ENCODE data around the gene FOLR3. TPM values are rescaled to one million over a fixed set of nuclear protein-coding genes. Genes with fewer than 3 reads are reported as not detected.
A peak's percentile ranks its signal among the peaks of the same experiment; 100 is the strongest.

FOLR3 gene
- total RNA-seq, 4 donors from 2014 or later, result 1.2 to 1.6 TPM; not detected in 2

- no peaks in the 10 kb centered on the region for H3K27me3 ChIP-seq
- peaks cover 25% of the 10 kb centered on the region in 2 donors for H3K4me1 ChIP-seq
- WGBS, 2 donors, result 30 to 34% methylated on average over 3 of the region's 3 CpGs
- no peaks in the 10 kb centered on the region for H3K36me3 ChIP-seq
- peak; percentile 57 to 62 for DNase-seq
- H3K27ac ChIP-seq, result peak overlapping the region; percentile 73 to 81 (median 78)
- intact Hi-C loops (cut with DNase I), result no loop called here
- TF ChIP-seq POLR2A (IDR thresholded peaks at IDR 0.05), result no peak
- TF ChIP-seq CTCF (IDR thresholded peaks at IDR 0.05), result no peak
- H3K4me3 ChIP-seq (replicated peaks in 1 of 3), result no peak overlapping the region
- H3K9me3 ChIP-seq, result no peaks in the 10 kb centered on the region
Measured at GRCh38 chr11:72129381-72129780, 6.1 kb upstream of the FOLR3 start.

- H3K9me3 ChIP-seq, result no peaks in the 10 kb centered on the region
- TF ChIP-seq POLR2A (IDR thresholded peaks at IDR 0.05) (no peak), CTCF (IDR thresholded peaks at IDR 0.05) (no peak)
- 88 to 89% methylated on average over 2 of the region's 2 CpGs for WGBS, 2 donors
- H3K27ac ChIP-seq, result no peak overlapping the region
- peaks cover 14 to 17% of the 10 kb centered on the region in 2 donors for H3K4me1 ChIP-seq
- H3K4me3 ChIP-seq (replicated peaks in 1 of 3), result no peak overlapping the region
- H3K27me3 ChIP-seq, result no peaks in the 10 kb centered on the region
- intact Hi-C loops (cut with DNase I), result no loop called here
- H3K36me3 ChIP-seq, result no peaks in the 10 kb centered on the region
- no peak for DNase-seq
Measured at GRCh38 chr11:72132646-72133045, 2.9 kb upstream of the FOLR3 start.

- intact Hi-C loops (cut with DNase I), result no loop called here
- no peaks in the 10 kb centered on the region for H3K27me3 ChIP-seq
- 85 to 93% methylated on average over 8 to 14 of the region's 14 CpGs for WGBS, 2 donors
- H3K4me1 ChIP-seq, result no peaks in the 10 kb centered on the region
- no peak for DNase-seq
- H3K9me3 ChIP-seq, result no peaks in the 10 kb centered on the region
- TF ChIP-seq CTCF (IDR thresholded peaks at IDR 0.05) (no peak), POLR2A (IDR thresholded peaks at IDR 0.05) (no peak)
- no peak overlapping the region for H3K4me3 ChIP-seq (replicated peaks in 1 of 3)
- no peak overlapping the region for H3K27ac ChIP-seq
- no peaks in the 10 kb centered on the region for H3K36me3 ChIP-seq
Measured at GRCh38 chr11:72135891-72136683, 562 bp downstream of the FOLR3 start.

GRCh38 chr11:72136684-72137262 lies 1.2 kb downstream of the FOLR3 start:
- Histone ChIP-seq H3K4me3 (replicated peaks in 1 of 3) (no peak overlapping the region), H3K36me3 (no peaks in the 10 kb centered on the region), H3K27ac (no peak overlapping the region), H3K27me3 (no peaks in the 10 kb centered on the region), H3K4me1 (no peaks in the 10 kb centered on the region), H3K9me3 (no peaks in the 10 kb centered on the region)
- TF ChIP-seq POLR2A (IDR thresholded peaks at IDR 0.05) (no peak), CTCF (IDR thresholded peaks at IDR 0.05) (no peak)
- intact Hi-C loops (cut with DNase I), result no loop called here
- WGBS, 2 donors, result 83 to 87% methylated on average over 4 of the region's 4 CpGs
- peak in 1 of 2 donors; percentile 25 for DNase-seq

- H3K36me3 ChIP-seq, result no peaks in the 10 kb centered on the region
- H3K4me3 ChIP-seq (replicated peaks in 1 of 3), result no peak overlapping the region
- DNase-seq, result no peak
- H3K4me1 ChIP-seq, result no peaks in the 10 kb centered on the region
- H3K9me3 ChIP-seq, result no peaks in the 10 kb centered on the region
- no peaks in the 10 kb centered on the region for H3K27me3 ChIP-seq
- H3K27ac ChIP-seq, result no peak overlapping the region
- intact Hi-C loops (cut with DNase I), result no loop called here
- 79 to 91% methylated on average over 10 to 12 of the region's 12 CpGs for WGBS, 2 donors
- TF ChIP-seq POLR2A (IDR thresholded peaks at IDR 0.05) (no peak), CTCF (IDR thresholded peaks at IDR 0.05) (no peak)
Measured at GRCh38 chr11:72138821-72139390, 3.4 kb downstream of the FOLR3 start.

Data from thyroid gland (tissue), 4 donors.